ACC112 (cell line): ENCODE measurements around the gene SHH.

ENCODE experiments used
- H2AFZ ChIP-seq: fragments of 200-600 bp; sonication (generic); one replicate; pipeline ENCODE4 v1.6.0; 2017; ENCODE audit warnings: antibody characterized with exemption, low read length; ENCODE audit not compliant: unreplicated experiment
- H3K27ac ChIP-seq: fragments of 200-600 bp; sonication (generic); 2 replicates; pipeline ENCODE4 v1.5.1; 2014; ENCODE audit warnings: low read depth, mild to moderate bottlenecking, antibody characterized with exemption, low read length, moderate library complexity
- H3K27me3 ChIP-seq: fragments of 200-600 bp; sonication (generic); 2 replicates; pipeline ENCODE4 v1.6.1; 2014; ENCODE audit warnings: mild to moderate bottlenecking, antibody characterized with exemption, low read length, moderate library complexity, mixed read lengths; ENCODE audit not compliant: insufficient read depth
- H3K36me3 ChIP-seq: fragments of 200-600 bp; sonication (generic); 2 replicates; pipeline ENCODE4 v1.6.1; 2016; ENCODE audit warnings: mild to moderate bottlenecking, antibody characterized with exemption, low read length, moderate library complexity, mixed read lengths; ENCODE audit not compliant: insufficient read depth
- H3K4me1 ChIP-seq: fragments of 200-600 bp; sonication (generic); one replicate; pipeline ENCODE4 v1.6.1; 2016; ENCODE audit warnings: low read length, mixed read lengths; ENCODE audit not compliant: insufficient read depth, unreplicated experiment, control insufficient read depth
- H3K4me3 ChIP-seq: fragments of 200-600 bp; sonication (generic); 2 replicates; pipeline ENCODE4 v1.5.1; 2014; ENCODE audit warnings: mild to moderate bottlenecking, low read depth, low read length
- H3K79me2 ChIP-seq: fragments of 200-600 bp; sonication (generic); one replicate; pipeline ENCODE4 v1.6.0; 2016; ENCODE audit warnings: low read length; ENCODE audit not compliant: control insufficient read depth, unreplicated experiment, insufficient read depth

The SHH gene

DNA sequence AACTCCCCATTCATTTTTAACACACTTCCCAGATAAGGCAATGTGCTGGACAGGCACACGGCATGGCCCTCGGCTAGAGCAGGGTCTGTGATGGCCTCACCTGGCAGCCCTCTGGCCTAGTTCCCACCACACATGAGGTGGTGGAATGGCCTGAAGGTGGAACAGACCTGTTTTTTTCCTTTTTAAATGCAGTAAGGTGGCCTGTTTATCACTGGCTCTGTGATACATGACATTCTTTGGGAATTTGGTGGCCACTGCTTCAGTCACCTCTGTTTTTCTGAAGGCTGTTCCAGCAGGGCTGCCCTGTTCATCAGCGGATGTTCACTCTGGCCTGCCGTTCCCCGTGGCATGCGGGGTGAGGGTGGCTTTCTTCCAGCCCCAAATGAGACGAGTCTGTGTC is 36.6 kb downstream of the SHH start:
- Histone ChIP-seq H3K79me2 (no peaks in the 10 kb centered on the region), H2AFZ (no peak overlapping the region), H3K27me3 (no peaks in the 10 kb centered on the region), H3K36me3 (peaks cover 25% of the 10 kb centered on the region), H3K4me1 (no peaks in the 10 kb centered on the region), H3K4me3 (no peak overlapping the region), H3K27ac (no peak overlapping the region)

DNA sequence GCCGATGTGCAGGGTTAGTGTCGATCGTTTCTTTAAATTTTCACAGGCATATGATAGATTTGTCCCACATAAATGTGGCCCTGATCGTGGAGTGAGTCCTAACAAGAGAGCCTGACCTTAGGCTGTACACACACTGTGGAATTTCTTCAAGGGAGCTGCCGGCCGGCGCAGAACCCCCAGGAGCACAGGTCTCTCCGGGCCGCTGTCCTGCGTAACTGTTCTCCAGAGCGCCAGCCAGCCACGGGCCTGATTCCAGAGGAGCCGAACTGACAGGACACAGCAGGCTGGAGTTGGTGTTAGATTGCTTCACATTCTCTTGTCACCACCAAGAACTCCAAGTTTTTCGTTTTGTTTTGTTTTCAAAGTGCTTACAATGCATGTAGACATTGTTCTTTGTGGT is 37.3 kb downstream of the SHH start:
- H3K79me2 ChIP-seq: no peaks in the 10 kb centered on the region
- no peaks in the 10 kb centered on the region for H3K27me3 ChIP-seq
- H2AFZ ChIP-seq: no peak overlapping the region
- no peaks in the 10 kb centered on the region for H3K4me1 ChIP-seq
- peaks cover 27% of the 10 kb centered on the region for H3K36me3 ChIP-seq
- H3K27ac ChIP-seq: no peak overlapping the region
- H3K4me3 ChIP-seq: no peak overlapping the region

DNA sequence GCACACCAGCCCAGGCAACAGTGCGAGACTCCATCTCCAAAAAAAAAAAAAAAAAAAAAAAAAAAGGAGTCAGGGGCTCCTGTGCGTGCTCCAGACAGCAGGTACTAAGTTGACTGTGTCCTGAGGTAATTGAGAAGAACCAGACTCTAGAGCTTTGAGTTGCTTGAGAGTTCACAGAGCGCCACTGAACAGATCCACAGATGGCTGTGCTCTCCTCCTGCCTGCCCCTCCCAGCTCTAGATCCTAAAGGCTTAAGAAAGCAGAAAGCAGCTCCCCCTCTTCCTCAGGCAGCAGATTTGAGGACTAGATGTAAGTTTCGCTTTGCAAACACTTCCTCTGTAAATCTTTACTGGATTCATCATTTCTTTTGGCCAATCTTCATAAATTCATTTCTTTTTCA is 38.7 kb downstream of the SHH start:
- Histone ChIP-seq H3K79me2 (no peaks in the 10 kb centered on the region), H3K27me3 (no peaks in the 10 kb centered on the region), H2AFZ (no peak overlapping the region), H3K27ac (no peak overlapping the region), H3K4me1 (no peaks in the 10 kb centered on the region), H3K4me3 (no peak overlapping the region), H3K36me3 (peaks cover 31% of the 10 kb centered on the region)

DNA sequence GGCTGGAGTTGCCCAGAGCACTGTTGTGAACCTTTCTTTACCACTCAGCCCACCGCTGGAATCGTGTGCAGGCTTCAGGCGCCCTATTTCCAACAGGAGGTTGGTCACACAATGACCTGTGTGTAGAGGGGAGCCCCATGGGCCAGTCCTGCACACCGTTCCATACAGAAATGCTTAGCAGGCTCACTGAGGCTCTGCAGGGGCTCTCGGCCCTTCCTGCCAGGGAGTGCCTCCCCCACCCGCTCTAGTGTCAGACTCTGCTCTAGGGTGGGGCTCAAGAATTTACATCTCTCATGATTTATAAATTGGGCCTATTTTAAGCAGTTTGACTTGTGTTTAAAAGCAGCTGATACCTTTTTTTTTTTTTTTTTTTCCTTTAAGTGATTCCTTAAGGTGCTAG is 42.0 kb downstream of the SHH start:
- no peaks in the 10 kb centered on the region for H3K4me1 ChIP-seq
- H3K4me3 ChIP-seq: no peak overlapping the region
- H3K27ac ChIP-seq: no peak overlapping the region
- peaks cover 24% of the 10 kb centered on the region for H3K36me3 ChIP-seq
- no peak overlapping the region for H2AFZ ChIP-seq
- H3K79me2 ChIP-seq: no peaks in the 10 kb centered on the region
- H3K27me3 ChIP-seq: no peaks in the 10 kb centered on the region

DNA sequence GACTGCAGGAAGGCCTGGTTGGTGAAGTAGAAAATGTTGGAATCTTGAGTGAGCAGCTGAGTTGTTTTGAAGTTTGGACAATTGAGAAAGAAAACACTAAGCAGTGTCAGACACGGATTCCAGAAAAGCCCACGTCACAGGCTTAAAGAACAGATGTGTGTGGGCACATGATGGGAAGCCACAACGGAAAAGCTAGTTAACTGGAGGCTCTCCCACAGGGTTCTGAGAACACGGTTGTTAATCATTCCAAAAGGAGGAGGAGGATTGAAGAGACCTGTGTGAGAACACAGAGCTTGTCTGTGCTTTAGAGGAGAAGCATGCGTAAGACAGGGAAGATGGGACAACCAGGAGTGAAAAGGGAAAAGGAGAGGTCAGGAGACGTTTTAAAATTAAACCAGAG is 42.6 kb downstream of the SHH start:
- no peaks in the 10 kb centered on the region for H3K79me2 ChIP-seq
- H3K4me3 ChIP-seq: no peak overlapping the region
- no peaks in the 10 kb centered on the region for H3K4me1 ChIP-seq
- H3K36me3 ChIP-seq: peaks cover 22% of the 10 kb centered on the region
- H3K27ac ChIP-seq: no peak overlapping the region
- no peaks in the 10 kb centered on the region for H3K27me3 ChIP-seq
- no peak overlapping the region for H2AFZ ChIP-seq

DNA sequence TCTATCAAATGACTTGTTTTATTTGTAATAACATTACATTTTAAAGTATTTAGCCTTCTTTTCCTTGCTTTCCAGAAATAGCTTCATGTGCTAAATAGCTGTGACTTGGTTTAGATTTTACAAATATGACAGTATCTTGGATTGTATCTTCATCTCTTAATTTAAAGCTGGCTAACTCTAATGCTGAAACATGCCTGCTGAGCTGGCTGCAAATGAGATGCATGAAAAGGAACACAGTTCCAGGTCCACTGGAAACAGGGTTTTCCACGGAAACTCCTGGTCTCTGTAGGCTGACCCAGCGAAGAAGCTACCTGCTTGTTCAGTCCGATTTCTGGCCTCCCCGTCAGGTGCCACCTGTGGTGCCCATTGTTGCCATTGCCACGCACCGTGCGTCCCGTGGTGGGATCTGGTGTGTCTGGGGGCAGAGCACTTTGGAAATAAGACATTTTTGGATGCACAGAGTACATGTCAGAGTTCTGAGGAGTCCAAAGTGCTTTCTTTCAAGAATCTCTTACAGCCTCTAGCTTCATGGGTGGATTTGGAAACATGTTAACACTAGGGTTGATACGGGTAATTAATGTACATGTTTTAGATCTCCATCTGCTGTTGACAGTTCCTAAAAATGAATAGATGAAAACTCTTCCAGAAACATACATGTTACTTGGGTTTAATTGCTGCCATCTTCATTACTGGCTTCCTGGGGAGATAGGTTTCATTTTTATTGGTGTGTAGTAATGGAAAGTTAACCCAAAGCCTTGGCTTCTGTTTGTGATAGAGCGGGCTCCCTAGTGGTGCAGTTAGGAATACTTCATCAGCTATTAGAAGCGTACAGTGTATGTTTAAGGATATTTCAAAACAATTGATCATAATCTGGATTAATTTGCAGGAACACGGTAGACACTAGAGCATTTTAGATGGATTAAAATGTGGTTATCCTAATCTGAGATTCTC is 45.0 kb downstream of the SHH start:
- no peak overlapping the region for H3K4me3 ChIP-seq
- H2AFZ ChIP-seq: no peak overlapping the region
- H3K27me3 ChIP-seq: no peaks in the 10 kb centered on the region
- H3K27ac ChIP-seq: no peak overlapping the region
- peaks cover 16% of the 10 kb centered on the region; the same call in 1 of the 2 replicates for H3K36me3 ChIP-seq
- H3K4me1 ChIP-seq: no peaks in the 10 kb centered on the region
- H3K79me2 ChIP-seq: peaks cover 5% of the 10 kb centered on the region

DNA sequence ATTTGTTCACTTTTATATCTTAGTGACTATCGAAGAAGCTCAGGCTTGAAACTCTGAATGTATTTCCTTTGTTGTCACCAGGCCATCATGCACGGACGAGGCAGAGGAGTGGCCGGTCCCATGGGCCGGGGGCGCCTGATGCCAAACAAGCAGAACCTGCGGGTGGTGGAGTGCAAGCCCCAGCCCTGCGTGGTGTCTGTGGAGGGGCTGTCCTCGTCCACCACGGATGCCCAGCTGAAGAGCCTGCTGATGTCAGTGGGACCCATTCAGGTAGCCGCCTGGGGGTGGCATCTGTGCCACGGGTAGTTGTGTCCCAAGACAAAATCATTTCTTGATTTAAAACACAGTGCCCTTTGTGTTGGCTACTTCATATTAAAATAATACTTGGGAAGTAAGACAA is 45.9 kb downstream of the SHH start:
- Histone ChIP-seq H3K27me3 (no peaks in the 10 kb centered on the region), H3K4me1 (no peaks in the 10 kb centered on the region), H3K36me3 (peaks cover 13% of the 10 kb centered on the region; the same call in 1 of the 2 replicates)

DNA sequence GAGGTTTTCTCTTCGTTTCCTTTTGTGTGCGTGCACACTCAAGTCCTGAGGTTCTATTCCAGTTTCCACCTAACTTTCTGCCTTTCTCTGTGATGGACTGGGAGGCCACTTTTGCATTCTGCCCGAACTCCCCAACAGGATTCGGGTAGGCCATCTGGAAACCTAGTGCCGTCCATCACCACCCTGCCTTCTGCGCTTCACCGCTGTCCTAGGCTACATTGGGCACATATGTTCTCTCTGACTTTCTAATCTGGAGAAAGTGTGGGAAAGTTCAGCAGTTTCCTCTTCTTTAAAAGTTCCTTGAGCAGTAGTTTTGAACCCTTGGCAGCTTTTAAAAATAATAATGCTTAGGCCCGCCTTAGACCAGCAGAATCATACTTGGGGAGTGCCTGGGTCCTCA is 46.8 kb downstream of the SHH start:
- Histone ChIP-seq H3K4me1 (no peaks in the 10 kb centered on the region), H3K27ac (no peak overlapping the region), H3K36me3 (peaks cover 12% of the 10 kb centered on the region; the same call in 1 of the 2 replicates), H3K4me3 (no peak overlapping the region), H2AFZ (no peak overlapping the region), H3K27me3 (no peaks in the 10 kb centered on the region), H3K79me2 (peaks cover 19% of the 10 kb centered on the region)

More for the DNA sequence above, 45.9 kb downstream of the SHH start:
- no peak overlapping the region for H3K4me3 ChIP-seq
- peaks cover 10% of the 10 kb centered on the region for H3K79me2 ChIP-seq
- no peak overlapping the region for H2AFZ ChIP-seq
- H3K27ac ChIP-seq: no peak overlapping the region

DNA sequence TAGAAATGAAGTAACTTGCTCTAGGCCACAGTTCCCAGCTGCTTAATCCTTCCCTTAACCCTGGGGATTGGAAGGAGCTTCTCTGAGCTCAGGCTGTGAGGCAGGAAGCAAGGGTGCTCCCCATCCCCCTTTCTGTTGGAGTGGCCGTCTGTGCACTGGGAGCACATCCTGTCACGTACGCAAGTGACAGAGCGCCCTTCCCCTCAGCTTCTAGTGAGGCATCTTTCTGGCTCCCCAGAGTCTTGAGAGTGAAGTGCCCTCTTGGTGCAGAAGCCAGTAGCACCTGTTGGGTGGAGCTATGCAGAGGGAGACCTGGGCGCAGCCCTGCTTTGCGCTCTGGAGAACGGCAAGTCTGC is 47.8 kb downstream of the SHH start:
- H3K4me1 ChIP-seq: no peaks in the 10 kb centered on the region
- peaks cover 9% of the 10 kb centered on the region for H3K36me3 ChIP-seq
- peaks cover 27% of the 10 kb centered on the region for H3K79me2 ChIP-seq
- H3K27ac ChIP-seq: no peak overlapping the region
- no peaks in the 10 kb centered on the region for H3K27me3 ChIP-seq
- no peak overlapping the region for H2AFZ ChIP-seq
- H3K4me3 ChIP-seq: no peak overlapping the region

DNA sequence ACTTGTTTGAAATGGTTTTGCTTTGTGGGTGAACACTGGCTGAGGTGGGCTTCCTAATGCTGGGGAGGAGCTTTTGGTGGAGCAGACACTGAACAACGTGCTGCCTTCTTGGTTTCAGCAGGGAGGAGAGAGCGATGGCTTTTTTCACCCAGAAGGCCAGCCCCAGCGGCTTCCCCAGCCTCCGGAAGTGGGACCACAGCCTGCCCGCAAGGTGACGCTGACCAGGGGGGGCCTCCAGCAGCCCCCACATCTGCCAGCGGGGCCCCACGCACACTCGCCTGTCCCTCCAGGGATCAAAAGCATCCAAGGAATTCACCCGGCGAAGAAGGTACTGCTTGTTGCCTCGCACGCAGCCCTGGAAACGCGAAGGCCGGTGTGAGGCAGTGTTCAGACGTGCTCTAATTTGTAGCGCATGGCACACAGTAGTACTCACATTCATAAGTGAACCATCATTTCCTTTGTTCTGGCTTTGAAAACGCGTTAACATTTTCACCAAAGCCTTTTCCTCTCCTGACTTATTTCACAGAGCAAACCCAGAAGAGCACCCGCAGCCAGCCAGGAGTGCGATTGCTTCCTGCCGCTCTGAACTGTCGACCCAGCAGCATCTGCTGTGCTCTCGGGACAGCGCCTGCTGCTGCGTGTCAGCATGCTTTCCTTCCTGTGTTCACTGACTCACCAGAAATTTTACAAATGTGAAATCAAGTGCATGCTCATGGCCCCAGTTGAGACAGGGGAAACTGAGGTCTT is 48.4 kb downstream of the SHH start:
- Histone ChIP-seq H2AFZ (no peak overlapping the region), H3K27ac (no peak overlapping the region), H3K36me3 (peaks cover 9% of the 10 kb centered on the region), H3K4me1 (no peaks in the 10 kb centered on the region), H3K27me3 (no peaks in the 10 kb centered on the region), H3K4me3 (no peak overlapping the region), H3K79me2 (peaks cover 28% of the 10 kb centered on the region)

DNA sequence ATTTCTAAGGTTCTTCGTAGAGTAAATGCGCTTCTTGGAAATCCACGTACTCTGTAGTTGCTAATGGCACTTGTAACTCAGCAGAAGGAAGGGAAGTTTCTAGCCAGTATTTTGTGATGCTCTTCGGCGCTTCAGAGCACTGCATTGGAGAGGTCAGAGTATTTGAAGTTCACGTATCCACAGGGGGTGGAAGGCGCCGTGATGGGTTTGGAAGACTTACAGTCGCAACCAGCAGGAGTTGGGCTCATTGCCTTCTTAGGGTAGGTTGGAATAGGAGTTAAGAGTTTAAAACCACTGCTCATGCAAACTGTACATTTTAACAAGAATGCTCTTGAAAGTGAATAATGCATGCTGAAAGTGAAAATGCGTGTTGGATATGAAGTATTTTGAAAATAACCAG is 49.1 kb downstream of the SHH start:
- Histone ChIP-seq H2AFZ (no peak overlapping the region), H3K4me3 (no peak overlapping the region), H3K36me3 (peaks cover 10% of the 10 kb centered on the region), H3K4me1 (no peaks in the 10 kb centered on the region), H3K79me2 (peaks cover 33% of the 10 kb centered on the region), H3K27ac (no peak overlapping the region), H3K27me3 (no peaks in the 10 kb centered on the region)
